GM12891 (cell line): ENCODE measurements around the gene RAPH1.

Experiments used
- POLR2A ChIP-seq: IDR thresholded peaks from 2 replicates; pipeline ENCODE4 v1.6.1; 2011; ENCODE audit warnings: low read depth, low read length, control low read depth
- POLR2AphosphoS5 ChIP-seq: IDR thresholded peaks from 2 replicates; pipeline ENCODE4 v1.6.1; 2011; ENCODE audit warnings: low read depth, low read length, control low read depth

GRCh38 chr2:203533676-203534591 is 1.2 kb downstream of the RAPH1 start:
- TF ChIP-seq POLR2A = no peak
- no peak for TF ChIP-seq POLR2AphosphoS5
